GM12801 (cell line): Measurements from ENCODE around the gene AOPEP.

Experiments
- TF ChIP-seq, protein P1 (sequence below): IDR thresholded peaks from one replicate; pipeline ENCODE4 v1.5.1; 2011; ENCODE audit warnings: control low read depth; ENCODE audit not compliant: insufficient read length; ENCODE audit errors: extremely low read depth

AOPEP gene

GRCh38 chr9:94687451-94687850 is 39.0 kb upstream of the AOPEP start:
- TF ChIP-seq, protein P1, sequence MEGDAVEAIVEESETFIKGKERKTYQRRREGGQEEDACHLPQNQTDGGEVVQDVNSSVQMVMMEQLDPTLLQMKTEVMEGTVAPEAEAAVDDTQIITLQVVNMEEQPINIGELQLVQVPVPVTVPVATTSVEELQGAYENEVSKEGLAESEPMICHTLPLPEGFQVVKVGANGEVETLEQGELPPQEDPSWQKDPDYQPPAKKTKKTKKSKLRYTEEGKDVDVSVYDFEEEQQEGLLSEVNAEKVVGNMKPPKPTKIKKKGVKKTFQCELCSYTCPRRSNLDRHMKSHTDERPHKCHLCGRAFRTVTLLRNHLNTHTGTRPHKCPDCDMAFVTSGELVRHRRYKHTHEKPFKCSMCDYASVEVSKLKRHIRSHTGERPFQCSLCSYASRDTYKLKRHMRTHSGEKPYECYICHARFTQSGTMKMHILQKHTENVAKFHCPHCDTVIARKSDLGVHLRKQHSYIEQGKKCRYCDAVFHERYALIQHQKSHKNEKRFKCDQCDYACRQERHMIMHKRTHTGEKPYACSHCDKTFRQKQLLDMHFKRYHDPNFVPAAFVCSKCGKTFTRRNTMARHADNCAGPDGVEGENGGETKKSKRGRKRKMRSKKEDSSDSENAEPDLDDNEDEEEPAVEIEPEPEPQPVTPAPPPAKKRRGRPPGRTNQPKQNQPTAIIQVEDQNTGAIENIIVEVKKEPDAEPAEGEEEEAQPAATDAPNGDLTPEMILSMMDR, result no peak

GRCh38 chr9:94690344-94690743 is 36.2 kb upstream of the AOPEP start:
- TF ChIP-seq, protein P1, result no peak

- TF ChIP-seq, protein P1, result no peak
Observed at GRCh38 chr9:94692601-94693000, 33.9 kb upstream of the AOPEP start.

- TF ChIP-seq, protein P1, result no peak
Observed at GRCh38 chr9:94693485-94694204, 32.9 kb upstream of the AOPEP start.

DNA sequence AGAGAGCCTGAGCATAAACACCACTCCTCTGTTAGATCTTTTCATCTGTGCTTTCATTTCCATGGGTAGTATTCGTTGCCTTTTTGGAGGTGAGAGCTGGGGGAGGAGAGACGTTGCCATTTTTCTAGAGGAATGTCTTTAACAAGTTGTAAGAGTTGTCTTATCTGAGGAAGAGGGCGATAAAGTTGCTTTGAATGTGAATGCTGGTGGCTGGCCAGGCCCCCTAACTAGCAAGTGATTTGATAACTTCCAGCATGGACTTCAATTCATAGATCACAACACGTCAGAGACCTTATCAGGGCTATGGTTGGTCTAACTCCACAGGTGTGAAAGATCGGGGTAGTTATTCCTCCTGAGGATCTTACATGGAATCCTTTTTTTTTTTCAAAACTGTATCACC is 30.0 kb upstream of the AOPEP start:
- TF ChIP-seq, protein P1, result no peak

GRCh38 chr9:94697972-94698581 is 28.4 kb upstream of the AOPEP start:
- TF ChIP-seq, protein P1, result no peak

DNA sequence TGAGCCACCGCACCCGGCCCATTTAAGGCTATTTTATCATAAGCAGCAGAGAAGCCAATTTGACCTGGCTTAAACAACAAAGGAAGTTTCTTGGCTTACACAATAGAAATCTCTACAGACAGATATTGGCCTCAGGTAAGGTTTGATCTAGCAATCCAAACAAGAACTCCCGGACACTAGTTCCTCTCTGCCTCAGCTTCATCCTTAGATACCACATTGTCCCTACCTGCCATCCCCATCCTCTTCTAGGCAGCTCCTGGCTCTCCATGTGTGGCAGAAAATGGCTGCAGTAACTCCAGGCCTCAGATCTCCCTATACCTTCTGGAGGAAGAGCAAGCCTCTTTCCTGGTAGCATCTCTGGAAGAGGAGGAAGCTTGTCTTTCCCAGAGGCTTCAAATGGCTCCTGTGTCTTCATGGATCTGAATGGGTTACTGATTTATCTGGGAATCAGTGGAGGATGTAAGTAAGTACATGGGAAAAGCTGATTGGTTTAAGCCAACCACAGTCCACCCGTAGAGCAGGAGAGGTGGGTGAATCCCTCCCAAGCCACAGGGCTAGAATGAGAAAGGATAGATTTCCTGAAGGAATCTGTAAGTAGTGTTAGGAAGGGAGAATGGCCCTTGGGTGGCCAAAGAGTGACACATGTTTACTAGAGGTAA is 26.7 kb upstream of the AOPEP start:
- TF ChIP-seq, protein P1, result no peak
